G401 (cell line): ENCODE results near the gene IFT88. TPM values are rescaled to one million over a fixed set of nuclear protein-coding genes. Genes with fewer than 3 reads are reported as not detected.
"Not testable (repeated sequence)": the region's sequence is repeated elsewhere in the genome, so short reads cannot be mapped to it uniquely, and the experiment has no call there.

Source experiments
- DNase-seq: peaks from one replicate; pipeline ENCODE4 v3.0.0-alpha.2; 2015; ENCODE audit warnings: low spot score
- in situ Hi-C: cut with HindIII; loops from 2 replicates; pipeline ENCODE4 v1.10.0; 2016; ENCODE audit warnings: low sequenced_read_pairs, mixed read lengths
- total RNA-seq: library from RNA; depleted of rRNA; stranded (reverse); fragments of >200 nt; shearing (Covaris generic); gene quantifications from 2 replicates; pipeline ENCODE4 v1.2.3, GENCODE V29; 2014

Gene IFT88
- total RNA-seq, 1 experiment from 2014 or later = 16.4 TPM

DNA sequence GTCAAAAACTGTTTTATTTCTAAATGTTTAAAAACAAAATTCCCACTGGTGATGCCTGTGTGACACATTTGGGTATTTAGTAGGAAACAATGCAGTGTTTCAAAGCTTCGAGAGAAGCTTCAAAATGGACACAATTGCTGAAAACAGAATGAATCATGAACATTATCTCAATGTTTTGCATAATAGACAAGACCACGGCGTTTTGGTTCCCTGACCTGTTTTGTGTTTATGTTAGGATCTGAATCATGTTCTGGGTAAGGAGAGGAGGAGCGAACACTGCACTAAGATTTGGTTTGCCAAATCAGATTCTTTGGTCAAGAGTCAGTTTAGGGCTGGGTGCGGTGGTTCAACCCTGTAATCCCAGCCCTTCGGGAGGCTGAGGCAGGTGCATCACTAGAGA is 42.2 kb downstream of the IFT88 start:
- DNase-seq = no peak
- in situ Hi-C loops = no loop called here

DNA sequence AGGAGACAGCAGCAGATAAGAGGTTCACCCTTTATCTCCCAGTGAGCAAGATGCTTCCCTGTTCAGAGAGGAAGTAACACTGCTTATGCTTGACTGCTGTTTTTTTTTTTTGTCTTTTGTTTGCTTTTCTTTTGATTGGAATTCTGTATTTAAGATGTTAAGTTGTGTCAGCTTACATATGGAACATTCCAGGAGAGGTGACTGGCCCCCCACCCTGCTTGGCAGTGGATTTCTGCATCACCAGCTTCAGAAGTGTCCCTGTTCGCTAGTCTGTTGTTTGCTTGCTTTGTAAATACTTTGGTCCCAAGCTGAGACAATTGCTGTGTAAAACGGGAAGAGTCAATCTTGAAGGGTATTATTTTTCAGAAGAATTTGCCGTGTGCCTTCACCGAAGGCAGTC is 43.0 kb downstream of the IFT88 start:
- in situ Hi-C loops = no loop called here
- no peak for DNase-seq

DNA sequence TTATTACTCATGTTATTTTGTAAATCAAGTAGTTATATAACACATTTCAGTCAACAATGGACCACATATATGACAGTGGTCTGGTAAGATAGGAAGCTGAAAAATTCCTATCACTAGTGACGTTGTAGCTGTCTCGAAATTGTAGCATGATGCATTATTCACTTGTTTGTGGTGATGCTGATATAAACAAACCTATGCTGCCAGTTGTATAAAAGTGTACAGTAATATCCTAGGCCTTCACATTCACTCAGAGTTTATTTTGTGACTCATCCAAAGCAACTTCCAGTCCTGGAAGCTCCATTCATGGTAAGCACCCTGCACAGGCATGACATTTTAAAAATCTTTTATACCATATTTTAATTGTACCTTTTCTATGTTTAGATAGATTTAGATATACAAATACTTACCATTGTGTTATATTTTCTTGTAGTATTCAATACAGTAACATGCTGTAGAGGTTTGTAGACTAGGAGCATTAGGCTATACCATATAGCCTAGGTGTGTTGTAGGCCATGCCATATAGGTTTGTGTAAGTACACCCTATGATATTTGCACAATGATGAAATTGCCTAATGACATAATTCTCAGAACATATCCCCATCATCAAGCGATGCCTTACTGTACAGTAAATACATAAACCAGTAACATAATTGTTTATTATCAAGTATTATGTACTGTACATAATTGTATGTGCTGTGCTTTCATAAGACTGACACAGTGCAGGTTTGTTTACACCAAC is 49.3 kb downstream of the IFT88 start:
- in situ Hi-C loops = no loop called here
- no peak for DNase-seq

DNA sequence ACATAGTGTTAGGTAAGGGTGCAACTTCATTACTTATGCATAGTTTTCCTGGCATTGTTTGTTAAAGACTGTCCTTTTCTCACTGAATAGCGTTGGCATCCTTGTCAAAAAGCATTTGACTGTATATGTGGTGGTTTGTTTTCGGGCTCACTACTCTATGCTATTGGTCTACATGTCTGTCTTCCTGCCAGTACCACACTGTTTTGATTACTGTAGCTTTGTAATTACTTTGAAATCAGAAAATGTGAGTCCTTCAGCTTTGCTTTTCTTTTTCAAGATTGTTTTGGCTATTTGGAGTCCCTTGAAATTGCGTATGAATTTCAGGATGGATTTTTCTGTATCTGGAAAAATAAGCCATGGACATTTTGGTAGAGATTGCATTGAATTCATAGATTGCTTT is 56.0 kb downstream of the IFT88 start:
- DNase-seq = no peak
- in situ Hi-C loops = no loop called here

DNA sequence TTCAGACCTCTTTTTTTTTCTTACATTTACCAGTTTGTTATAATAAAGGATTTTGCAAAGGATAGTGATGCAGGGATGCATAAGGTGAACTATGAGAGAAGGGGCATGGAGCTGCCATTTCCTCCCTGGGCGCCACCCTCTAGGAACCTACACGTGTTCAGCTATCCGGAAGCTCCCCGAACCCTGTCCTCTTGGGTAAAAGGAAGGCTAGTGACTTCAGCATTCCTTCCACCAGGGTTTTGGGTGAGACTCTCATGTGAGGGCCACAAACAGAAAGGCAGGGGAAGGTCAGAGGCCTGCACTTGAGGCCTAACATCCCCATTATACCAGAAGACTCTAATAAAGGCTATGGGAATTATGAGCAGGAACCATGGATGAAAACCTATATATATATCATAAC is 57.3 kb downstream of the IFT88 start:
- no peak for DNase-seq
- in situ Hi-C loops = no loop called here

DNA sequence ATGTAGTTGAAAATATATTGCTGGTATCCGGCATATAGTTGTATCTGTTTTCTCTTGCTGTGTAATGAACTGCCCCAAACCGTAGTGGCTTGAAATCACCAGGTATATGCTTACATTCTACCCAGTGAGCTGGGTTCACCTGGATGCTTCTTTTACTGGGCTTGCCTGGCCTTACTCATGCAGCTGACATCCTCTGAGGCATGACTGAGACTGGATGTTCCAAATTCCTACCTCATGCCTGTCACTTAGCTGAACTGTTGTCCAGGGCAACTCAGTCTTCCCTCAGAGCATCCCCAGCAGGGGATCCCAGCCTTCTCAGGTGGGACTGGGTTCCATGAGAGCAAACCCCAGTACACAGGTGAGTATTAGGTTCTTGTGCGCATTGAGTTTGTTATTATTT is 66.8 kb downstream of the IFT88 start:
- in situ Hi-C loops = no loop called here

DNA sequence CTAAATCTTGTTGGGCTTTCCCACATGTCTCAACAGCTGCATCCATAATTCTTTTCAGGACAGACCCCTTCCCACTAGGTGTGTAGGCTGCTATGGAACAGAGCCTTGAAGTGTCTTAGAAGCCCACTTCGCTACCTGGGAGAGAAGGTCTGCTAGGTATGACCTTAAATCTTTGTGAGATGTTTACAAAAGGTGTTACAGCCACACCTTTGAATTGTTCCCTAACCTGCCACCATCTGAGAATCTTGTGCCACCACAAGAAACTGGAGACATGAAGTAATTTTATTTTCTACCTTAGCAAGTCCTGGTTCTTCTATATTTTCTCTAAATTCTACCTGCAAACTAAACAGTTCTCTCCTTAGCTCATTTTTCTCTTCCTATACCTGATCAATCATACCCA is 69.1 kb downstream of the IFT88 start:
- in situ Hi-C loops = no loop called here
- no peak for DNase-seq

More for the DNA sequence above, 66.8 kb downstream of the IFT88 start:
- DNase-seq = no peak

DNA sequence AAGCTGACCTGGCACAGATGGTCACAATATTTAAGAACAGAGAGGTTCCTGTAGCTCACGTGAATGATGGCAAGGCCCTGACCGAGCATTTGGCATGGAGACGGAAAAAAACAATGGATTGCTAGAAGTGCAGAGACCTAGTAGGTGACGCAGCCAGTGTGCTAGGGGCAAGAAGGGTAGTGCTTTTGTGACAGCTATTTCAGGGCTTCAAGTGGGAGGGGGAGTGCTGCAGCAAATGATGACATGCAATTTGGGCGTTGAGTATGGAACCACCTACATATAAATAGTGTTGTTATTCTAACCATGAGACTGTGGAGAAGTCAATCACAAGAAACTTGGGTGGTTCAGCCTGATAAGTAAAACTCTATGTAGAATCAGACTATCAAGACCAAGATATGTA is 70.9 kb downstream of the IFT88 start:
- DNase-seq = no peak
- in situ Hi-C loops = no loop called here

DNA sequence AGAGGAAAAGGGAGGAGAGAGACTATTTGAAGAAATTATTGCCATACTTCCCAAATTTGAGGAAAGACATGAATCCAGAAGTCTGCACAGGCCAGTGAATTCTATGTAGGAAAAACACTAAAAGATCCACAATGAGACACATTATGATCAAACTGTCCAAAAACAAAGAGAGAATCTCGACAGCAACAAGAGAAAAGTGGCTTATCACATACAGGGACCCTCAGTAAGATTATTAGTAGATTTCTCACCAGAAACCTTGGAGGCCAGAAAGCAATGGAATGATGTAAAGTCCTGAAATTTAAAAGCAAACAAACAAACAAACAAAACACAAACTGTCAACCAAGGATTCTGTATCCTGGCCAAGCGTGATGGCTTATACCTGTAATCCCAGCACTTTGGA is 80.8 kb downstream of the IFT88 start:
- no peak for DNase-seq
- in situ Hi-C loops = no loop called here

DNA sequence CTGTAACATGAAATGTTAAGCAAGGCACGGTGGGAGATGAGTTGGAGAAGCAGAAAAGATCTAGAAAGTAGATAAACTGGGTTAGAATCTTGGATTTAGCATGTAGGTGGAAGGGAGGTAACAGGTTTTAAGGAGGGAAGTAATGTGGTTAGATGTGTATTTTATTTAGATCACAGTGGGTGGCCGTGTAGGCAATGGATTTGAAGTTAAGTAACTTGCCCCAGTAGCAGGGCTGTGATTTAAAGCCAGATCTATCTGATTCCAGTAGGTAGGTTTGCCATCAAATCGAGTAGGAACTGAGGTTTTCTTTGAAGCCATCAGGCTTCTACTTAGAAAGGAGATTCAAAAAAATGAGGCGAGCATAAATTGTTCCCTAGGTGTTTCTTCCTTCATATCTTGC is 86.0 kb downstream of the IFT88 start:
- DNase-seq = no peak
- in situ Hi-C loops = no loop called here

DNA sequence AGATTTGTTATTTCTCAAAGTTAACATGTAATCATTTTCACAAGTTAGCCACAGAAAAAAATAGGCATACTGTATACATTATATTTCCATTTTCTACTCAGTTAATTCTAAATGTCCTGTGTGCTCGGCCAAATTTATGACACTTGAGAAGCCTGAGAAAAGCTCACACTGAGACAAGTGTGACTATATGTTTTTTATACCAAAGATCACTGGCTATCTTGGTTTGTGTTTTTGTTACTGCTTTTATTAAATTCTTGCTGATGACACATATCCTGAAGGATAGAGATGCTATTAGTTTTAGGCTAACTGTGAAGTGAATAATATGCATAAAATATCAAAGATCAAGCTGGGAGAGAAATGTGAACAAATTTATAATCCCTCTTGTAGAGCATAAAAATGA is 87.2 kb downstream of the IFT88 start:
- no peak for DNase-seq
- in situ Hi-C loops = no loop called here

DNA sequence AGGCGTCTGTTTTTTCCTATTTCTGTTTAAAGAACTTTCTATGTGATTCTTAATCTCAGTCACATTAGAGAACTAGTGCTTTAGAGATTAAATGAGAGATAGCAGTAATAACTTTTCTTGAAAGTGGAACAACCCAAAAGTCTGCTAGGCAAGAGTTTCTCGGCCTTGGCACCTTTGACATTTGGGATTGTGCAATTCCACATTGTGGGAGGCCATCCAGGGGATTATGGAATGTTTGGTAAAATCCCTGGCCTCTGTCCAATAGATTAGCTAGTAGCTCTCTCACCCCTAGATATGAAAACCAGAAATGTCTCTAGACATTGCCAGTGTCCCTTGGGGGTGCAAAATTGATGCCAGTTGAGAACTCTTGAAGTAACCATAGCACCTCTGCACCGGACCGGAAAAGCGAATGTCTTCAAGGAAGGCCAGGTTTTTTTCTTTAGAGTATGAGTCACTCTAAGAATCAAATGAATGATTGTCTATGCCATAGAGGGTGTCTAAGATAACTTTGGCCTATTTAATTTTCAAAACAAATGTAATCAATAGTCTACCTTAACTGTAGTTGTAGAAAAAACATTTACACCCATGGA is 91.6 kb downstream of the IFT88 start:
- in situ Hi-C loops = no loop called here
- no peak for DNase-seq

DNA sequence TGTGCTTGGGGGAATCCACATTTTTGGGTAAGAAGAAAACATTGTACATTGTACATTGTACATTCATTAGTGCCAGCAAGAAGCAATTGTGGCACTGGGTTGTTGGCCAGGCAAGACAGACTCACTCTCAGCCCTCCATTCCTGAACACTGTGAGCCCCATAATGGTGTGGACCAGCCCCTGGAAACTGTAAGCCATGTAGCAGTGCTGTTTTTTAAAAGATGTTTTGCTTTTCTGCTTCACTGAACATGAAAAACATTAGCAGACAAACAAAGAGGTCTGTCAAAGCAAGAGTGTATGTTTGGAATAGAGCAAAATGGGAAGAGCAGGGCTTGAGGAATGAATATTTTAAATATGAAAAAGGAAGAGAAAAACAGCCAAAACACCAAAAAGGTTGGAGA is 97.4 kb downstream of the IFT88 start:
- in situ Hi-C loops = no loop called here
- DNase-seq = peak; percentile 21

DNA sequence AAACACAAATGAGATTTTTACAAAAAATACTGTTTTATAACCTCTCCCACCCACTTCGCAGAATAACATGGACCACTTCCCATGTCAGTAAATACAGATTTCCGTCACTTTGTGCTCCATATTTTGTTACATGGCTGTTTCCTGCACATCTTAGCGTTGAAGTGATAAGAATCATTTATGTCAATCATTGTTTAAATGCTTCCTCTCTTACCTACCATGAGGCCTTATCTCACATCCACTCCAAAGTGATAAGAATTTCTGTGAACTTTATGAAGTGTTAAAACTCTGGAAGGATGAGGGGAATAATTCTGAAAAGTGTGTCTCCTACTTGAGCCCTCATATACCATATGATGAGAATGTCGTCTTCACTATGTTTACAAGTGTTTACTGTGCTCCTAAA is 100.0 kb downstream of the IFT88 start:
- in situ Hi-C loops = no loop called here
- no peak for DNase-seq

DNA sequence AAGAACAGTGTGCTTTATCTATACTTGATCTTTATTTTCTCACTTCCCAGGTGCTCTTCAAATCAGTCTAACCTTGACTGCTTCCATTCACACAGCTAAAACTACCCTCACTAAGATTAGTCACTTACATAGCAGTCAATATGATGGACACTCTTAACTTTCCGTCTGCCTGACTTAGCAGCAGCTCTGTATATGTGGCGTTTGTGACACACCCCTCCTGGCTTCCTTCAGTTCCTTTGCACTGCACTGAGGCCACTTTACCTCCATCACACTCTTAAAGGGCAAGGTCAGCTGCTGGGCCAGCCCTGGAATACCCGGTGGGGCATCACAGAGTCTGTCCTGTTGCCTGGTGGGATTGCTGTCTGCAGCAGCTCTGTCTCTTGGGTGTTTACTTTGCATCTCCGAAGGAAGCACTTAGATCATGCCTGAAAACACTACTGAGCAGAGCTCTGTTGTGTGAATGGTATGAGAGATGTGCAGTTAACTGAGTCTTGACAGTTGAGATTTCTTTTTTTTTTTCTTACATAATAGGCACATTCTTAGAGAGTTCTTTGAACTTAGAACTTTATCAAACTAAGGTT is 101.0 kb downstream of the IFT88 start:
- in situ Hi-C loops = no loop called here

DNA sequence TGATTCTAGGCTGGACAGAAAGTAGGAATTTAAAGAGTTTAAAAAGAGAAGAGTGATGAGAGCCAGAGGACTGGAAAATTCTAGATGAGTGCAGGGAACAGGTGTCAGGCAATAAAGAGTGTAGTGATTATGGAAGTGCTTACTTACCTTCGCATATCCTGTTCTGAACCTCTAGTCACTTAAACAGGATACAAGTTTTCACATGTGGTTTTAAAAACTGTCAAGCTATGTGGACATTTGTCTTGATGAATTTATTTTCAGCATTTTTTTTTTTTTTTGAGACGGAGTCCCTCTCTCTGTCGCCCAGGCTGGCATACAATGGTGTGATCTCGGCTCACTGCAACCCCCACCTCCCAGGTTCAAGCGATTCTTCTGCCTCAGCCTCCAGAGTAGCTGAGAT is 102.2 kb downstream of the IFT88 start:
- no peak for DNase-seq
- in situ Hi-C loops = no loop called here

More for the DNA sequence above, 101.0 kb downstream of the IFT88 start:
- DNase-seq = no peak

DNA sequence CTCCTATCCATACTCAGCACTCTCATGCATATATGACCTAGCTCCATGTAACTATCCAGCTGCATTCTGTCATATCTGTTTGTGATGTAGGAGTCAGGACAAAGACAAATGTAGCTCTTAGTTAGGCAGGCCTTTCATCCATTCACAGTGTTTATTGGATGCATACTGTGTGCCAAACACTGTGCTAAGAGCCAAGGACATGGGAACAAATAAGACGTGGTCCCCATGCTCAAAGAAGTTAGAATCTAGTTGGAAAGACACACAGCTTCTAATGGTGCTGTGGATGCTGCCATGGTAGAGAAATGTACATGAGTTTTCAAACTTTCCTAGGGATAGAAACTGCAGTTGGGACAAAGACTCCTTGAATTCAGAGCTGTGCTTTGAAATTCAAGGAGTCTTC is 104.8 kb downstream of the IFT88 start:
- in situ Hi-C loops = no loop called here
- DNase-seq = peak; percentile 24

DNA sequence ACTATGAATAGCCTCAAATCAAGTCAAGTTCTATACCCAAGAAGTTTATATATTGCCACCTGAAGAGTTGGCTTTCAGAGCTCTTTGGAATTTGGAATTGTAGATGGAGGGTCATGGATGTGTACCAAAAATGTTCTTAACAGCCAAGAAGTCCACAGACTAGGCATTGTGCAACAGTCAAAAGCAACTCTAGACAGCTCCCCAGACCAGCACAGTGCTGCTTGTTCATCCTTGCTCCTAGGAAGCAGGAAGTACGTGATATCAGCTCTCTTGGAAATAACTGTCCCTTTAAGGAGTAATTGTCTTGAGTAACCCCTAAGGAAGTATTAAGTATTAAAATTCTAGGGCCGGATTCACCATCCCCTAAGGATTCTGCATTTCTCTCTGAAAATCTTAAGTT is 105.8 kb downstream of the IFT88 start:
- in situ Hi-C loops = no loop called here
- no peak for DNase-seq

DNA sequence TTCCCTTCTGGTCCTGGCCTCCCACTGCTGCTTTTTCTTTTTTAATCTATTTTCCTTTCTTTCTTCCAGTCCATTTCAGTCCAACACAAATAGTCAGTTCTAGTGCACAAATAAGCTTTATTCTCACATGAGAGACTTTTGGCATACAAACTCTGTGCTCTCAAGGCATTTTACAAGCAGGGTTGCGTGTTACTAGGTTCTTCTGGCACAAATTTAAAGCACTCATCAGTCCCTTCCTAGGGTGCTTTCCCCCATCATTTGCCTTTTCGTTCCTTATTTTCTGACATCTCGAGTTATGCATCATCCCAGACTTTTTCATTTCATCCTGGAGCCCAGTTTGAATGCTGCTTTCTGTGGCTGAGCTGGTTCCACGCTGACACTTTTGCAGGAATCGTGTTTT is 106.8 kb downstream of the IFT88 start:
- peak; percentile 12 for DNase-seq
- in situ Hi-C loops = no loop called here

DNA sequence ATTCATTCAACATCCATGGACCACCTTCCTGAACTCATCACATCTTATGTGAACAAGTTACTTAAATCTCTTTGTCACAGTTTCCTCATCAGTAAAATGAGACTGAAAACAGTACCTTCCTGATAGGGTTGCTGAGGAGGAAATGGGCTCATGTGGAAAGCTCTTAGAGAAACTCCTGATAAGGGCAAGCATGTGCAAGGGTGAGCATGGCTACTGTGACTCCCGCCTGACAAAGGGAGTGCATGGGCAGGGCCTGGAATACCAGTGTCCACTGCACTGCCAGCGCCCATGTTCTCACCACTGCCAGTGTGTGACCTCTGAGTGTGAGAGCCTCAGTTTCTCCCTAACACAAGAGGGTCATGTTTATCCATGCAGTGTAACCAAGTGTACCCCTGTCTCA is 109.3 kb downstream of the IFT88 start:
- in situ Hi-C loops = no loop called here
- no peak for DNase-seq

DNA sequence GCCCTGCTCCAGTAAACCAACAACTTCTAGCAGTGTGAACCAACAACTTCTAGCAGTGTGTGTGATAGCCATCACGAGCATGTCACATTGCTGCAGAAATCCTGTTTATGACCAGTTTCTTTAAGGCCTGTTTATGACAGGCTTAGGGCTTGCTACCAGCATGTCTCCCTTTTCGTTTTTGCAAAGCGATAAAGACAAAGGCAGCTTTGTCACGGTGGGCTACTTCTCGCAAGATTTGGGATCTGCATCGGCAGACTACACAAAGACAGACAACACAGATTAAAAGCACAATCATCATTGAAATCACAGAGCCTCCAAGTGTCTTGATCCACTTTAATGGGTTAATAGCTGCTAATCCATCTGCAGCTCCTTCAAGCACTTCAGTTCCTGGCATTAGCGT is 111.6 kb downstream of the IFT88 start:
- in situ Hi-C loops, DNase-seq: not testable (repeated sequence)
